ENCODE results near the gene BEST4. TPM values are rescaled to one million over a fixed set of nuclear protein-coding genes. Genes with fewer than 3 reads are reported as not detected.

The BEST4 gene
- total and polyA plus RNA-seq, 2 of the 4 experiments (the other 2 are of a cell fraction) = 0.07 TPM; not detected in 1

DNA sequence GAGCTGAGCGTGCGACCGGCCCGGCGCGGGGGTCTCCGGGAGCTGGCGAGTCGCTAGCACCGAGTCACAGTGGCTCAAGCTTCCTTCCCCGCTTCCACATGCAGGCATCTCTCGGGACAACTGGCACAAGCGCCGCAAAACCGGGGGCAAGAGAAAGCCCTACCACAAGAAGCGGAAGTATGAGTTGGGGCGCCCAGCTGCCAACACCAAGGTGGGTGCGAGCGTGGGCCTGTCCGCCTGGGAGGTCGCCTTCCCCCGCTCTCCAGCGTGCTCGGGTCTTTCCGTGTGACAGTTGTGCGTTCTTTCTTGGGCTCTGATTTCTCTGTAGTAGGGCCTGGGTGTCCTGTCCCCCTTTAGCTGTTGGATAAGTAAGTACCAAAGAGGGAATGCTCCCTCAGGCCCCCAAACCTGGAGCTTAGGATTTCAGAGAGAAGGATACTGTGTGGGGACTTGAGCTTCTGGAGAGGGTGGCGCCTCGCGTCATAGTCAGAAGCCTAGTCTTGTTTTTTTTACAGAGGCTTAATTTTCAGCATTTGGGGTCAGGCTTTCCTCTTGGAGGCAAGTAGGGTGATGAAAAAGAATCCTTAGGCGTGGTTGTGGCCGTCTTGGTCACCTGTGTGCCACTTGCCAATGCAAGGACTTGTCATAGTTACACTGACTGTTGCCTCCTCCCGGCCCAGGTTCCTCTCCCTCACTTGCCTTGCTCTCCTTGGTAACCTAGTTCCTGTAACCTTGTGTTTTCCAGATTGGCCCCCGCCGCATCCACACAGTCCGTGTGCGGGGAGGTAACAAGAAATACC lies 11.8 kb downstream of the BEST4 start:
- Histone ChIP-seq H2AFZ (replicated peaks; ENCODE audit: low read length, poor library complexity) (peak overlapping the region; percentile 96), H2AK5ac (ENCODE audit: low read depth, low read length) (peak overlapping the region; percentile 95), H3K14ac (replicated peaks; ENCODE audit: low read depth, low read length) (peak overlapping the region; percentile 93), H3K4me1 (ENCODE audit: control insufficient read depth, insufficient read depth, low read length) (peaks cover 12% of the 10 kb centered on the region), H3K4me2 (ENCODE audit: low read depth, low read length) (peak overlapping the region; percentile 98), H2BK5ac (ENCODE audit: low read depth, low read length, poor library complexity, severe bottlenecking) (peak overlapping the region; percentile 75), H3K9me3 (ENCODE audit: control insufficient read depth, insufficient read depth, low read length) (no peaks in the 10 kb centered on the region), H3K9ac (ENCODE audit: low read depth, low read length) (peak overlapping the region; percentile 98), H4K8ac (ENCODE audit: low read depth in 2 of 2, low read length in 2 of 2) (peak overlapping the region; percentile 48 to 50; a peak in 3 of 4 replicates), H3K9me1 (ENCODE audit: insufficient read depth, low read length) (peaks cover 19% of the 10 kb centered on the region), H2BK20ac (ENCODE audit: low read depth, low read length) (no peak overlapping the region), H4K91ac (ENCODE audit: insufficient read depth, low read depth, low read length) (peak overlapping the region; percentile 80), H3K4ac (ENCODE audit: low read depth, low read length) (peak overlapping the region; percentile 92), H3K23ac (ENCODE audit: low read depth, low read length) (peak overlapping the region; percentile 89), H2AK9ac (replicated peaks; ENCODE audit: low read depth, low read length, poor library complexity) (peak overlapping the region; percentile 99), H4K5ac (ENCODE audit: low read depth, low read length) (peak overlapping the region; percentile 9), H2BK15ac (ENCODE audit: low read depth, low read length) (no peak overlapping the region), H2BK120ac (ENCODE audit: low read depth, low read length) (no peak overlapping the region), H3K4me3 (ENCODE audit: insufficient read depth, low read depth, low read length) (peak overlapping the region; percentile 78), H4K20me1 (ENCODE audit: insufficient read depth, low read length) (peaks cover 49% of the 10 kb centered on the region), H3K18ac (ENCODE audit: low read depth, low read length) (0 out of 2 replicates have a peak overlapping the region, but pooled peaks have one; percentile 9), H3K27ac (ENCODE audit: insufficient read depth, low read length) (peak overlapping the region; percentile 80), H3K79me1 (ENCODE audit: low read depth in 1 of 2, low read length in 2 of 2) (peaks cover 17 to 62% of the 10 kb centered on the region in 2 experiments), H3K56ac (ENCODE audit: extremely low read depth, insufficient read depth, low read length) (peak overlapping the region; percentile 69), H3K36me3 (ENCODE audit: control insufficient read depth, insufficient read depth, low read length) (peaks cover 42% of the 10 kb centered on the region), H3K27me3 (ENCODE audit: control insufficient read depth, insufficient read depth, low read length) (no peaks in the 10 kb centered on the region)
- TF ChIP-seq MXI1 (IDR thresholded peaks at IDR 0.05; ENCODE audit: borderline replicate concordance, low read depth, low read length) (no peak; the same call in 1 of the 2 replicates), POLR2A (IDR thresholded peaks at IDR 0.05; ENCODE audit: low read depth, low read length) (0 out of 2 replicates have a peak, but pooled peaks have one; percentile 18)
- BruUV-seq (replicated peaks) = no TSS peak
- intact Hi-C loops (cut with micrococcal nuclease) = loop anchor here (2.0 kb wide), 2 partner anchors 37 to 45 kb away; partner anchors contain the start of genes KIF2C and RNU5D-1
- DNase-seq (no peak), ATAC-seq (ENCODE audit: low read depth) (peak; percentile 10)
- 3% methylated on average over 14 of the region's 36 CpGs; no CpG with 5 or more reads in 1 of the 2 experiments for WGBS, 2 experiments (ENCODE audit: extremely low coverage in 2 of 2, insufficient read length in 1 of 2)
- in situ Hi-C loops (cut with MboI; ENCODE audit: low sequenced_read_pairs) = no loop called here
- CTCF ChIA-PET = interaction anchor here (0.8 to 1.2 kb wide), 2 partner anchors 24 to 237 kb away, joined by 3 read pairs; partner anchors contain the start of gene PLK3
- POLR2A ChIA-PET (ENCODE audit: unreplicated experiment) = interaction anchor here (0.5 to 0.9 kb wide), 4 partner anchors 8 to 745 kb away, joined by 3 to 5 read pairs (median 4); partner anchors contain the start of gene PLK3
- dilution Hi-C loops (cut with HindIII; ENCODE audit: low sequenced_read_pairs, unreplicated experiment) = no loop called here
